ENCODE results near the gene ADCY4. TPM values are rescaled to one million over a fixed set of nuclear protein-coding genes. Genes with fewer than 3 reads are reported as not detected.

The ADCY4 gene
- total RNA-seq (1.9 TPM), polyA plus RNA-seq (17.6 TPM)
- long read RNA-seq, donor 1, result 0 reads
- long read RNA-seq, donor 2, result 0 reads
- long read RNA-seq, donor 3, partial matches to known transcripts, result 0 of 2 reads
- long read RNA-seq, donor 3, other reads (novel, unspliced or antisense), result 0 of 2 reads
- long read RNA-seq, donor 4, partial matches to known transcripts, result 0 of 1 reads
- long read RNA-seq, donor 4, other reads (novel, unspliced or antisense), result 0 of 1 reads
- long read RNA-seq, donor 5, partial matches to known transcripts, result 0 of 2 reads
- long read RNA-seq, donor 5, other reads (novel, unspliced or antisense), result 0 of 2 reads
- long read RNA-seq, donor 6, result 0 reads
- long read RNA-seq, donor 7, result 0 reads
- long read RNA-seq, donor 8, result 0 reads
- long read RNA-seq, donor 9, partial matches to known transcripts, result 0 of 2 reads
- long read RNA-seq, donor 9, other reads (novel, unspliced or antisense), result 0 of 2 reads
- long read RNA-seq, donor 10, result 0 reads

DNA sequence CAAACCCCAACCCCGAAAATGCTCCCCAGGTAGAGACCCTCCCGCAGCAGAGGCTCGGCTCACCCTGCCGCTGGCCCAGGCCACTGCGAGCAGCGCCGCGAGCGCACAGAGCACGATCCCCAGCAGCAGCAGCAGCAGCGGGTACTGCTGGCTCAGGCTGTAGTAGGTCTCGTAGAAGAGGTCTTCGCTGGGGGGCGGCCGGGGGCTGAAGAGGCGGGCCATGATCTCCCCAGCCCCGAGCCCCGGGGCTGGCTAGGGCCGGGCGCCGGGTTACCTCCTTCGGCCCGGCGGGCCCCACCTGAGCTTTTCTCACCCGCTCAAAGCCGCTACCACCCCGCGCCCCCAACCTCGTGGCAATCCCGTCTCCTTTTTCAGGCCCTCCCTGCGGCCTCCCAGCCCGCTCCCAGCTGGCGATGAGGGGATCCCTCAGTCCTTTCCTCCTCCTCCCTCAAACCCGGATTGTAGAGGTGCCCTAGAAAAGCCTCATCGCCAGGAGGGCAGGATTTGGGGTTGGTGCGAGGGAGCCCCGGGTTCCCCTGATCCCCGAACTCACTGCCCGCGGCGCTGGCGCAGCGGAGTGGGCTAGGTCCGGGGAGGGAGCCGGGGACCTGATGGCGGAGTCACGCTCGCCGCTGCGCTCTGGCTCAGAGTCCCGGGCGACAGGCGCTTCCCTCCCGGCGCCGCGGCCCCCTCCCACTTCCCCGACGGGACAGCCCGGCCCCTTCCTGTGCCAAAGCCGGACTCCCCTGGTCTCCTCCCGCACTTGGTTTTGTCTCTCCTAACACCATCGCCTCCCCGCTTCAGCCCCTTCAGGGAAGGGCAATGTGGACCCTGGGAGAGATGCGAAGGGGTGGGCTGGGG, at the start of gene ADCY4:
Gene ADCY4, minus strand, starts transcription at position 641 of the 861 bp plus-strand sequence. Its CDS starts 419 bp downstream, at position 222.
- H3K36me3 ChIP-seq (ENCODE audit: control insufficient read depth in 2 of 2, insufficient read depth in 2 of 2, low read length in 1 of 2), result peaks cover 0 to 13% of the 10 kb centered on the region in 2 donors
- H3K27ac ChIP-seq (ENCODE audit: low read depth in 1 of 2, low read length in 1 of 2), result peak within 1 kb of the TSS in 1 of 2 donors; percentile 31
- peaks cover 0 to 8% of the 10 kb centered on the region in 2 donors for H3K9me3 ChIP-seq (ENCODE audit: control insufficient read depth in 2 of 2, insufficient read depth in 1 of 2, low read length in 1 of 2)
- 7% methylated on average over 65 of the region's 65 CpGs for WGBS
- peak within 1 kb of the TSS in 1 of 2 donors; percentile 23 for H3K4me3 ChIP-seq (ENCODE audit: low read length in 2 of 2)
- H3K27me3 ChIP-seq (ENCODE audit: control insufficient read depth in 2 of 2, insufficient read depth in 1 of 2, low read length in 1 of 2), result peaks cover 61 to 99% of the 10 kb centered on the region in 2 donors
- DNase-seq (ENCODE audit: low read depth in 6 of 9, low spot score in 9 of 9), result peak in 1 of 9 donors; percentile 35
- H3K4me1 ChIP-seq (ENCODE audit: control insufficient read depth in 2 of 2, insufficient read depth in 2 of 2, low read length in 2 of 2), result peaks cover 15 to 43% of the 10 kb centered on the region in 2 donors

DNA sequence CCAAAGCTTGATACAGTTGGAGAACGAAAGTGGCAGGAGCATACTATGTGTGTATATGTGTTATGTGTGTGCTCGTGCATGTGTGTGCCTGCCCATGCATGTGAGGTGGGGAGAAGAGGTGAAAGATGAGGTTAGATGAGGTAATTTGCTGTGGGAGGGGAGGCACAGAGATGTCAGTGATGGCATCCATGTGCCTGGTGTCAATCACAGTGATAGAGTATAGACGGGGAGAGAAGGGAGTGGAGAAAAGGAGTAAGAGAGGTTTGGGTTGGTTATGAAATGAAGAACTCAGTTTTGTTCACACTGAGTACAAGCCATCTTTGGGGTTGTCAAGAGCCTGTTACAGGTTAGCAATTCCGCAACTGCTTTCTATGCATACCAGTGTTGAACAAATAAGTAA, 49.3 kb upstream of the ADCY4 start:
- 96% methylated on average over 4 of the region's 4 CpGs for WGBS
- Histone ChIP-seq H3K4me1 (ENCODE audit: control insufficient read depth in 2 of 2, insufficient read depth in 2 of 2, low read length in 2 of 2) (no peaks in the 10 kb centered on the region), H3K27me3 (ENCODE audit: control insufficient read depth in 2 of 2, insufficient read depth in 1 of 2, low read length in 1 of 2) (no peaks in the 10 kb centered on the region), H3K9me3 (ENCODE audit: control insufficient read depth in 2 of 2, insufficient read depth in 1 of 2, low read length in 1 of 2) (no peaks in the 10 kb centered on the region), H3K27ac (ENCODE audit: low read depth in 1 of 2, low read length in 1 of 2) (no peak overlapping the region), H3K36me3 (ENCODE audit: control insufficient read depth in 2 of 2, insufficient read depth in 2 of 2, low read length in 1 of 2) (no peaks in the 10 kb centered on the region), H3K4me3 (ENCODE audit: low read length in 2 of 2) (no peak overlapping the region)
- DNase-seq (ENCODE audit: low read depth in 6 of 9, low spot score in 9 of 9), result no peak

DNA sequence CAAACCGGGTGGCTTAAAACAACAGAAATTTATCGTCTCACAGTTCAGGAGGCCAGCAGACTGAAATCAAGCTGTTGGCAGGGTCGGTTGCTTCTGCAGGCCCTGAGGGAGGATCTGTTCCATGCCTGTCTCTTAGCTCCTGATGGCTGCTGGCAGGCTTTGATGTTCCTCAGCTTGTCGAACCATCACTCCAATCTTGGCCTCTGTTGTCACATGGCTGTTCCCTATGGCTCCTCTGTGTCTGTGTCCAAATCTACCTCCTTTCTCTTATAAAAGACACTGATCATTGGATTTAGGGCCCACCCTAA, 47.1 kb upstream of the ADCY4 start:
- no peaks in the 10 kb centered on the region for H3K36me3 ChIP-seq (ENCODE audit: control insufficient read depth in 2 of 2, insufficient read depth in 2 of 2, low read length in 1 of 2)
- no peaks in the 10 kb centered on the region for H3K9me3 ChIP-seq (ENCODE audit: control insufficient read depth in 2 of 2, insufficient read depth in 1 of 2, low read length in 1 of 2)
- no peak overlapping the region for H3K4me3 ChIP-seq (ENCODE audit: low read length in 2 of 2)
- no peak for DNase-seq (ENCODE audit: low read depth in 6 of 9, low spot score in 9 of 9)
- no peak overlapping the region for H3K27ac ChIP-seq (ENCODE audit: low read depth in 1 of 2, low read length in 1 of 2)
- WGBS, result 94% methylated on average over 4 of the region's 4 CpGs
- H3K4me1 ChIP-seq (ENCODE audit: control insufficient read depth in 2 of 2, insufficient read depth in 2 of 2, low read length in 2 of 2), result peaks cover 0 to 12% of the 10 kb centered on the region in 2 donors
- H3K27me3 ChIP-seq (ENCODE audit: control insufficient read depth in 2 of 2, insufficient read depth in 1 of 2, low read length in 1 of 2), result no peaks in the 10 kb centered on the region

DNA sequence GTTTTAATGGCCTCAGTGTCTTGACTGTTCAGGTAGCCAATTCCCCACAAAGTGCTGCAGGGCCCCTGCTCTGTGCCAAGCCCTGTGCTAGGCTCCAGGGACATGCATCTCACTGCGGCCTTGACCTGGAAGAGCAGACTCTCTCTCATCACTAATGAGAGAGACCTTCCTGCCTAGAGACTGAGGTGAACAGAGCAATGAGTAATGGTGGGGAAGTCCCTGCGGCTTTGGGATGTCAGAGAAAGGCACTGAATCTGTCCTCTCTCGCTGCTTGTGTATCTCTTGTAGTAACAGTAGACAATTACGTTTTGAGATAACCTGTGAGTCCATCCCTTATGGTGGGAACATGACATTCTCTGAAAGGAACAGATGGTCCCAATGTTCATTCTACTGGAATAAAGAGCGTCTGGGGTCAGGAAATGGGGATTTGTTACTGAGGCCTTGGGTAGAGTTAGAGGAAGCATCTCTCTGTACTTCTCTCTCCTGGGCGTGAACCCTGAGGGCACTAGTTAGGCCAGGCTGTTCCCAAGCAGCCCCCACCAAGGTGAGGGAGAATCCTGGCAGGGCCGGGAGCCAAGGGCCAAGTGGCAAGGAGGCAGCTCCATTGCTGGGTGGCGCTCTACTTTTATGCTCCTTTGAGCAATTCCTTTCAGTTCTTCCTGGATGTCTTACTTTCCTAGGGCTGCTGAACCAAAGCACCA, 46.6 kb upstream of the ADCY4 start:
- Histone ChIP-seq H3K36me3 (ENCODE audit: control insufficient read depth in 2 of 2, insufficient read depth in 2 of 2, low read length in 1 of 2) (no peaks in the 10 kb centered on the region), H3K4me3 (ENCODE audit: low read length in 2 of 2) (no peak overlapping the region), H3K4me1 (ENCODE audit: control insufficient read depth in 2 of 2, insufficient read depth in 2 of 2, low read length in 2 of 2) (peaks cover 0 to 17% of the 10 kb centered on the region in 2 donors), H3K9me3 (ENCODE audit: control insufficient read depth in 2 of 2, insufficient read depth in 1 of 2, low read length in 1 of 2) (no peaks in the 10 kb centered on the region), H3K27ac (ENCODE audit: low read depth in 1 of 2, low read length in 1 of 2) (no peak overlapping the region), H3K27me3 (ENCODE audit: control insufficient read depth in 2 of 2, insufficient read depth in 1 of 2, low read length in 1 of 2) (no peaks in the 10 kb centered on the region)
- DNase-seq (ENCODE audit: low read depth in 6 of 9, low spot score in 9 of 9), result no peak
- 94% methylated on average over 8 of the region's 8 CpGs for WGBS

DNA sequence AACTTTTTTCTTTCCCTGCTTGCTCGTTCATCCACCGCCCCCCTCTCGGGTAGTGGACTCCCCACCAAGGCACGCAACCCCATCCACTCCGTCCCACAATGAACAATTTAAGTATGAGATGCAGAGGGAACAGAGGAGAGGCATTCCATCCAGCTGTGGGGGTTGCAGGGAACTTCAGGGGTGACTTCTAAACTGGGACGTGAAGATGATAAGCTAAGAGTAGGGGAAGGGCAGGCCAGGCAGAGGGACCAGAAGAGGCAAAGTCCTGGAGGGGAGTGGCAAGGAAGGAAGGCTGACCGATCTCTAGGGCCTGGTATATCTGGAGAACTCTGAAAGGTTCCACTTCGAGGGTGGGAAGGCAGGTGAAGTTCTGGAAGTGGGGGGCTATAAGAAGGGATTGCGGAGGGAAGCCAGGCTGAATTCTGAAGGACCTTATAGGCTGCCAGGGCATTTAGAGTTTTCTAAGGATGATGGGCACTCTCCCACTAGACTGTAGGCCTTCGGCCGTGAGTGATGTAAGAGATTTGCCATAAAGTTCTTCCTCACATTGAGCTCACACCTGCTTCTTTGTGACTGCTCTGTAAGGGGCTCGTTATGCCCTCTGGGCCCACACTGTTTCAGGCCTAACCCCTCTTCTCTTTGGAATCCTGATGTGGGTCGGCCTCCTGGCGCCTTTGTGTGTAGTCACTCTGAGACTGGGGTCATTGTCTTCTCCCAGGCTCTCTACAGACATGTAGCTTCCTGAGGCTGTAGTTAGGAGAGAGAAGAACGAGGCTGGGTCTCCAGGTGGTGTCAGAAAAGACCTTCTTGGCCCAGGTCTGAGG, 45.2 kb upstream of the ADCY4 start:
- WGBS, result 91% methylated on average over 15 of the region's 15 CpGs
- Histone ChIP-seq H3K9me3 (ENCODE audit: control insufficient read depth in 2 of 2, insufficient read depth in 1 of 2, low read length in 1 of 2) (no peaks in the 10 kb centered on the region), H3K36me3 (ENCODE audit: control insufficient read depth in 2 of 2, insufficient read depth in 2 of 2, low read length in 1 of 2) (peaks cover 0 to 2% of the 10 kb centered on the region in 2 donors), H3K4me1 (ENCODE audit: control insufficient read depth in 2 of 2, insufficient read depth in 2 of 2, low read length in 2 of 2) (peaks cover 0 to 23% of the 10 kb centered on the region in 2 donors), H3K4me3 (ENCODE audit: low read length in 2 of 2) (no peak overlapping the region), H3K27me3 (ENCODE audit: control insufficient read depth in 2 of 2, insufficient read depth in 1 of 2, low read length in 1 of 2) (no peaks in the 10 kb centered on the region), H3K27ac (ENCODE audit: low read depth in 1 of 2, low read length in 1 of 2) (no peak overlapping the region)
- no peak for DNase-seq (ENCODE audit: low read depth in 6 of 9, low spot score in 9 of 9)

DNA sequence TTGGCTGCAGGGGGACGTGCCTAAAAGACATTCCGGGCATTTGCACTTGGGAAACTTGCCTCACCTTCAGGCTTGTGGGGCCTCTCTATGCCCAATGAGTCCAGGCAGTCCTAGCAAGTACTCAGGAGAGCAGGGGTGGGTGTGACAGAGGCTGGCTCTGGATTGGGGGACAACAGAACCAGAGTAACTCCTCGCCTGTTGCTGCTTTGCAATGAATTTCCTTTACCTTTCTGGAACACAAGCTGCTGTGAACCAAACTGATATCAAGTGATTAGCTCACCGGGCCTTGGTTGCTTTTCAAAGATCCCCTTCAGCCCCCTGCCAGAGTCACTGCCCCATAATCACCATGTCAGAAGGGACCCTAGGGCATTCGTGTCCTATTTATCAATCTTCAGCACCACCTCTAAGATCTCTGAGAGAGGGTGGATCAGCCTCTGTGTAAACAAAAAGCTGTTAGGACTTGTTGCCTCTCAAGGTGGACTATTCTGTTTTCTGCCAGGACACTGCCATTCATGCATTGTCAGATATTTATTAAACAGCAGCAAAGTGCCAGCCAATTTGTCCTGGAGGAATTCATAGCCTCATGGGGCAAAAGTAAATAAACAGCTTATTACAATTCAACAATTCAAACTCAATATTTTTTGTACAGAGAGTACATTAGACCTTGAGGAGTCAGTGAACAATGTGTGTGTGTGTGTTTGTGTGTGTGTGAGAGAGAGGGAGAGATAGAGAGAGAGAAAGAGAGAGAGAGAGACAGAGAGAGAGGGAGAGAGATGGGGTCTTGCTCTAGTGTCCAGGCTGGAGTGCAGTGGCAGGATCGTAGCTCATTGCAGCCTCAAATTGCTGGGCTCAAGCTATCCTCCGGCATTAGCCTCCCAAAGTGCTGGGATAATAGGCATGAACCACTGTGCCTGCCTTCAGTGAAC, 44.4 kb upstream of the ADCY4 start:
- H3K36me3 ChIP-seq (ENCODE audit: control insufficient read depth in 2 of 2, insufficient read depth in 2 of 2, low read length in 1 of 2), result peaks cover 0 to 2% of the 10 kb centered on the region in 2 donors
- peaks cover 0 to 23% of the 10 kb centered on the region in 2 donors for H3K4me1 ChIP-seq (ENCODE audit: control insufficient read depth in 2 of 2, insufficient read depth in 2 of 2, low read length in 2 of 2)
- DNase-seq (ENCODE audit: low read depth in 6 of 9, low spot score in 9 of 9), result no peak
- no peak overlapping the region for H3K4me3 ChIP-seq (ENCODE audit: low read length in 2 of 2)
- WGBS, result 94% methylated on average over 7 of the region's 7 CpGs
- no peaks in the 10 kb centered on the region for H3K27me3 ChIP-seq (ENCODE audit: control insufficient read depth in 2 of 2, insufficient read depth in 1 of 2, low read length in 1 of 2)
- H3K27ac ChIP-seq (ENCODE audit: low read depth in 1 of 2, low read length in 1 of 2), result no peak overlapping the region
- H3K9me3 ChIP-seq (ENCODE audit: control insufficient read depth in 2 of 2, insufficient read depth in 1 of 2, low read length in 1 of 2), result no peaks in the 10 kb centered on the region

DNA sequence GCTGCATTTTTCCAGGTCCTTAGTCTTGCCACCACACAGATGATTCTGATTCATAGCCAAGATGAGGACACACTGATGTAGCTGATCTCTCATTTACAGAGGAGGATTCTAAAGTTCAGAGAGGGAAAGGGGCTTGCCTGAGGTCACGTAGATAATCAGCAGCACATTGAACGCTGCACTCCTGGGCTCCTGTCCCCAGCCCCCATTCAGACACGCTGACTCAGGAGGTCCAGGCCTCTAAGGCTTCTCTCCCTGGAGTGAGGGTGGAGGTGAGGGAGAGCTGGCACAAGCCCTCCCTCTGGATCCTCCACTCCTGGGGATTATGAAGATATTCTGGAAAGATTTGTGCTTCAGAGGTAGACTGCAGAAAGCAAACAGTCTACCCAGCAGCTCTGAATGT, 43.5 kb upstream of the ADCY4 start:
- H3K27ac ChIP-seq (ENCODE audit: low read depth in 1 of 2, low read length in 1 of 2), result no peak overlapping the region
- peaks cover 0 to 23% of the 10 kb centered on the region in 2 donors for H3K4me1 ChIP-seq (ENCODE audit: control insufficient read depth in 2 of 2, insufficient read depth in 2 of 2, low read length in 2 of 2)
- H3K36me3 ChIP-seq (ENCODE audit: control insufficient read depth in 2 of 2, insufficient read depth in 2 of 2, low read length in 1 of 2), result peaks cover 0 to 2% of the 10 kb centered on the region in 2 donors
- H3K4me3 ChIP-seq (ENCODE audit: low read length in 2 of 2), result no peak overlapping the region
- no peaks in the 10 kb centered on the region for H3K9me3 ChIP-seq (ENCODE audit: control insufficient read depth in 2 of 2, insufficient read depth in 1 of 2, low read length in 1 of 2)
- no peak for DNase-seq (ENCODE audit: low read depth in 6 of 9, low spot score in 9 of 9)
- H3K27me3 ChIP-seq (ENCODE audit: control insufficient read depth in 2 of 2, insufficient read depth in 1 of 2, low read length in 1 of 2), result no peaks in the 10 kb centered on the region
- WGBS, result 98% methylated on average over 3 of the region's 3 CpGs

Data from thymus (tissue), 14 donors.